HCT116 (cell line): ENCODE measurements around the gene SYNPO. TPM values are rescaled to one million over a fixed set of nuclear protein-coding genes. Genes with fewer than 3 reads are reported as not detected.

Source experiments
- ATAC-seq: fragments of 200-7000 bp; cut with Tn5 transposase; 2 replicates; pipeline ENCODE4 v1.9.1; 2020; ENCODE audit warnings: mild to moderate bottlenecking, moderate library complexity
- BruUV-seq: library from RNA; stranded (reverse); fragments of 400-500 nt; replicated peaks from 2 replicates; lab custom pipeline; 2021; lab: Mats Ljungman, UMichigan
- CTCF ChIA-PET: fragments of 300-600 bp; sonication (Branson Sonifier 250); formaldehyde crosslinking; loops from one replicate; lab custom pipeline; 2021; ENCODE audit warnings: antibody characterized with exemption; lab: Charles Lee
- POLR2A ChIA-PET: fragments of 300-600, 350-600 bp; sonication (Branson Sonifier 250); formaldehyde crosslinking; loops from one replicate; lab custom pipeline; 2021; ENCODE audit warnings: antibody characterized with exemption; lab: Charles Lee
- RAD21 ChIA-PET, 2 experiments: fragments of 300-600 bp; sonication (Branson Sonifier 250); formaldehyde crosslinking; loops; one replicate each; lab custom pipeline; 2023; ENCODE audit warnings: low total read pairs in 2 of 2; ENCODE audit not compliant: uncharacterized antibody in 2 of 2, unreplicated experiment in 2 of 2, low non-redundant PET in 1 of 2; lab: Charles Lee
- DNase-seq: peaks from one replicate; pipeline ENCODE4 v3.0.0-alpha.2; 2010; ENCODE audit warnings: low read depth, low spot score
- H2AFZ ChIP-seq: fragments of 200-600 bp; shearing (Covaris generic), sonication (generic); 2 replicates; pipeline ENCODE4 v1.6.1; 2017; ENCODE audit warnings: low read depth, mixed run types, mixed read lengths, antibody characterized with exemption, low read length; ENCODE audit not compliant: poor library complexity, severe bottlenecking
- H3K27ac ChIP-seq: 2 replicates; pipeline ENCODE4 v1.5.1; 2012; ENCODE audit warnings: low read depth, low read length
- H3K27me3 ChIP-seq: fragments of 200-600 bp; sonication (generic); 2 replicates; pipeline ENCODE4 v1.6.1; 2016; ENCODE audit warnings: mixed run types, low read length, mixed read lengths; ENCODE audit not compliant: insufficient read depth
- H3K36me3 ChIP-seq, 2 experiments: fragments of 200-500 bp in 1 of 2; fragments of 200-600 bp in 1 of 2; sonication (Bioruptor generic) in 1 of 2; sonication (generic) in 1 of 2; 2 replicates each; pipeline versions ENCODE4 v1.5.1 to v1.6.1; 2014 to 2016; ENCODE audit warnings: low read length in 2 of 2, inconsistent platforms in 1 of 2, mixed read lengths in 1 of 2, mixed run types in 1 of 2; ENCODE audit not compliant: insufficient read depth in 2 of 2, control insufficient read depth in 1 of 2
- H3K4me1 ChIP-seq, 2 experiments: fragments of 200-600 bp in 1 of 2; sonication (generic) in 1 of 2; 2 replicates each; pipeline versions ENCODE4 v1.5.1 to v1.6.1; 2012 to 2017; ENCODE audit warnings: low read length in 2 of 2, inconsistent platforms in 1 of 2, mild to moderate bottlenecking in 1 of 2, mixed read lengths in 1 of 2, mixed run types in 1 of 2, moderate library complexity in 1 of 2; ENCODE audit not compliant: insufficient read depth in 2 of 2, control insufficient read depth in 1 of 2
- H3K4me2 ChIP-seq: fragments of 200-600 bp; sonication (generic); 2 replicates; pipeline ENCODE4 v1.6.1; 2017; ENCODE audit warnings: mixed run types, low read length, mixed read lengths
- H3K4me3 ChIP-seq, 2 experiments: fragments of 200-600 bp in 1 of 2; sonication (generic) in 1 of 2; replicated peaks in 1 of 2; 2 replicates each; pipeline ENCODE4 v1.5.1; 2011 to 2016; ENCODE audit warnings: low read length in 2 of 2, control low read depth in 1 of 2, low read depth in 1 of 2, mild to moderate bottlenecking in 1 of 2, mixed read lengths in 1 of 2, mixed run types in 1 of 2
- H3K79me2 ChIP-seq: fragments of 200-600 bp; sonication (generic); 2 replicates; pipeline ENCODE4 v1.6.1; 2017; ENCODE audit warnings: mild to moderate bottlenecking, mixed run types, low read length, moderate library complexity, mixed read lengths; ENCODE audit not compliant: insufficient read depth
- H3K9ac ChIP-seq: fragments of 200-600 bp; sonication (generic); 2 replicates; pipeline ENCODE4 v1.6.1; 2016; ENCODE audit warnings: low read length, mixed read lengths
- H3K9me2 ChIP-seq: fragments of 200-600 bp; sonication (generic), shearing (Covaris generic); 2 replicates; pipeline ENCODE4 v1.6.1; 2017; ENCODE audit warnings: mixed run types, mild to moderate bottlenecking, moderate library complexity; ENCODE audit not compliant: insufficient read depth
- H3K9me3 ChIP-seq, 2 experiments: fragments of 200-500 bp in 1 of 2; fragments of 200-600 bp in 1 of 2; sonication (Bioruptor generic) in 1 of 2; sonication (generic) in 1 of 2; 2 replicates each; pipeline ENCODE4 v1.6.1; 2014 to 2017; ENCODE audit warnings: low read length in 2 of 2, mixed read lengths in 2 of 2, inconsistent platforms in 1 of 2, low read depth in 1 of 2, mild to moderate bottlenecking in 1 of 2, mixed run types in 1 of 2, moderate library complexity in 1 of 2; ENCODE audit not compliant: control insufficient read depth in 1 of 2, insufficient read depth in 1 of 2
- H4K20me1 ChIP-seq: fragments of 200-600 bp; sonication (generic), shearing (Covaris generic); 2 replicates; pipeline ENCODE4 v1.6.1; 2017; ENCODE audit warnings: mixed run types, mild to moderate bottlenecking, moderate library complexity; ENCODE audit not compliant: insufficient read depth
- CBX3 ChIP-seq: IDR thresholded peaks from 2 replicates; pipeline ENCODE4 v1.6.1; 2012; ENCODE audit warnings: low read depth
- CTCF ChIP-seq, 3 experiments: fragments of 200-600 bp in 1 of 3; sonication (generic) in 1 of 3; IDR thresholded peaks in 2 of 3; conservative IDR thresholded peaks in 1 of 3; 2 replicates each; pipeline ENCODE4 v1.5.1; 2012 to 2017; ENCODE audit warnings: low read depth in 2 of 3, low read length in 2 of 3, antibody characterized with exemption in 1 of 3, borderline replicate concordance in 1 of 3, control low read depth in 1 of 3, mild to moderate bottlenecking in 1 of 3, mixed read lengths in 1 of 3, mixed run types in 1 of 3, moderate library complexity in 1 of 3; ENCODE audit not compliant: insufficient read depth in 1 of 3
- EGR1 ChIP-seq: IDR thresholded peaks from 2 replicates; pipeline ENCODE4 v1.6.1; 2012; ENCODE audit warnings: low read depth
- ELF1 ChIP-seq: IDR thresholded peaks from 2 replicates; pipeline ENCODE4 v1.6.1; 2012; ENCODE audit warnings: low read depth, borderline replicate concordance
- EZH2 ChIP-seq: fragments of 200-600 bp; sonication (generic); IDR thresholded peaks from 2 replicates; pipeline ENCODE4 v1.6.1; 2017; ENCODE audit warnings: antibody characterized with exemption, mixed run types
- JUND ChIP-seq: IDR thresholded peaks from 2 replicates; pipeline ENCODE4 v1.6.1; 2012
- MAX ChIP-seq: IDR thresholded peaks from 2 replicates; pipeline ENCODE4 v1.6.1; 2012
- POLR2AphosphoS5 ChIP-seq: IDR thresholded peaks from 2 replicates; pipeline ENCODE4 v1.6.1; 2011; ENCODE audit warnings: mild to moderate bottlenecking, low read depth, low read length, moderate library complexity
- RAD21 ChIP-seq: IDR thresholded peaks from 2 replicates; pipeline ENCODE4 v1.6.1; 2012; ENCODE audit warnings: low read depth, mild to moderate bottlenecking
- SIN3A ChIP-seq: IDR thresholded peaks from 2 replicates; pipeline ENCODE4 v1.6.1; 2012; ENCODE audit warnings: low read depth
- TCF7L2 ChIP-seq: IDR thresholded peaks from 2 replicates; pipeline ENCODE4 v1.7.0; 2011; ENCODE audit warnings: borderline replicate concordance, inconsistent platforms; ENCODE audit not compliant: insufficient read depth, insufficient read length; ENCODE audit errors: extremely low read depth
- ZFX ChIP-seq: fragments of 450-650 bp; IDR thresholded peaks from 2 replicates; pipeline ENCODE4 v1.6.1; 2017
- ZNF274 ChIP-seq: fragments of 200-500 bp; sonication (Bioruptor generic); IDR thresholded peaks from 2 replicates; pipeline ENCODE4 v1.6.1; 2014; ENCODE audit warnings: mild to moderate bottlenecking, low read depth, low read length, inconsistent platforms
- intact Hi-C: fragments of 100-400 bp; cut with micrococcal nuclease; formaldehyde crosslinking; loops from 2 replicates; pipeline ENCODE4 v1.10.0; 2022
- total RNA-seq: library from RNA; stranded (reverse); gene quantifications from one replicate; pipeline ENCODE4 v1.2.1, GENCODE V29; 2021; ENCODE audit not compliant: unreplicated experiment
- TF ChIP-seq, protein P1 (sequence below): IDR thresholded peaks from 2 replicates; pipeline ENCODE4 v1.6.1; 2011; ENCODE audit warnings: mild to moderate bottlenecking, low read length, moderate library complexity; ENCODE audit not compliant: insufficient replicate concordance; ENCODE audit errors: extremely low read depth

Gene SYNPO
- total RNA-seq, 1 experiment from 2014 or later = 8.2 TPM

- BruUV-seq = no TSS peak
- ChIA-PET CTCF (interaction anchor here (0.8 to 1.7 kb wide), 6 partner anchors 10 to 94 kb away, joined by 3 to 5 read pairs (median 4); no protein-coding TSS in a partner anchor), POLR2A (no interaction called here), RAD21 (no interaction called here)
- H3K27me3 ChIP-seq = no peaks in the 10 kb centered on the region
- intact Hi-C loops = no loop called here
- no peak overlapping the region for H3K9ac ChIP-seq
- H3K79me2 ChIP-seq = no peaks in the 10 kb centered on the region
- no peak overlapping the region for H3K27ac ChIP-seq
- H3K4me3 ChIP-seq = no peak overlapping the region
- no peaks in the 10 kb centered on the region for H3K36me3 ChIP-seq
- TF ChIP-seq TCF7L2 (no peak), CTCF (IDR thresholded peaks at IDR 0.05 in 2 of 3, conservative IDR thresholded peaks at IDR 0.05 in 1 of 3; ENCODE audit: borderline replicate concordance in 1 of 3, insufficient read depth in 1 of 3, low read depth in 2 of 3, low read length in 2 of 3) (no peak), ZFX (no peak), SIN3A (no peak), EZH2 (no peak), MAX (no peak), RAD21 (no peak), CBX3 (no peak), ELF1 (no peak), EGR1 (no peak), JUND (no peak), POLR2AphosphoS5 (no peak), ZNF274 (no peak)
- TF ChIP-seq, protein P1, sequence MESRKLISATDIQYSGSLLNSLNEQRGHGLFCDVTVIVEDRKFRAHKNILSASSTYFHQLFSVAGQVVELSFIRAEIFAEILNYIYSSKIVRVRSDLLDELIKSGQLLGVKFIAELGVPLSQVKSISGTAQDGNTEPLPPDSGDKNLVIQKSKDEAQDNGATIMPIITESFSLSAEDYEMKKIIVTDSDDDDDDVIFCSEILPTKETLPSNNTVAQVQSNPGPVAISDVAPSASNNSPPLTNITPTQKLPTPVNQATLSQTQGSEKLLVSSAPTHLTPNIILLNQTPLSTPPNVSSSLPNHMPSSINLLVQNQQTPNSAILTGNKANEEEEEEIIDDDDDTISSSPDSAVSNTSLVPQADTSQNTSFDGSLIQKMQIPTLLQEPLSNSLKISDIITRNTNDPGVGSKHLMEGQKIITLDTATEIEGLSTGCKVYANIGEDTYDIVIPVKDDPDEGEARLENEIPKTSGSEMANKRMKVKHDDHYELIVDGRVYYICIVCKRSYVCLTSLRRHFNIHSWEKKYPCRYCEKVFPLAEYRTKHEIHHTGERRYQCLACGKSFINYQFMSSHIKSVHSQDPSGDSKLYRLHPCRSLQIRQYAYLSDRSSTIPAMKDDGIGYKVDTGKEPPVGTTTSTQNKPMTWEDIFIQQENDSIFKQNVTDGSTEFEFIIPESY = no peak
- DNase-seq (no peak), ATAC-seq (no peak)
- no peak overlapping the region for H3K4me2 ChIP-seq
- peaks cover 4 to 15% of the 10 kb centered on the region in 2 experiments; a peak in 3 of 4 replicates for H3K4me1 ChIP-seq
- no peaks in the 10 kb centered on the region for H4K20me1 ChIP-seq
- no peaks in the 10 kb centered on the region for H3K9me3 ChIP-seq
- H3K9me2 ChIP-seq = no peaks in the 10 kb centered on the region
- H2AFZ ChIP-seq = no peak overlapping the region
Measured at GRCh38 chr5:150653762-150654556, 13.5 kb downstream of the SYNPO start.
